DOHH2 (cell line): ENCODE measurements around the gene CCNC.
"Not testable (repeated sequence)": the region's sequence is repeated elsewhere in the genome, so short reads cannot be mapped to it uniquely, and the experiment has no call there.

ENCODE experiments used
- EZH2phosphoT487 ChIP-seq: fragments of 200-600 bp; sonication (generic); IDR thresholded peaks from 2 replicates; pipeline ENCODE4 v1.6.1; 2017; ENCODE audit warnings: borderline replicate concordance, mild to moderate bottlenecking, antibody characterized with exemption, low read length, moderate library complexity, mixed read lengths
- TF ChIP-seq, protein P1 (sequence below): fragments of 200-600 bp; sonication (generic); IDR thresholded peaks from one replicate; pipeline ENCODE4 v1.5.1; 2014; ENCODE audit warnings: antibody characterized with exemption, mild to moderate bottlenecking, low read depth, low read length; ENCODE audit not compliant: poor library complexity, severe bottlenecking

DNA sequence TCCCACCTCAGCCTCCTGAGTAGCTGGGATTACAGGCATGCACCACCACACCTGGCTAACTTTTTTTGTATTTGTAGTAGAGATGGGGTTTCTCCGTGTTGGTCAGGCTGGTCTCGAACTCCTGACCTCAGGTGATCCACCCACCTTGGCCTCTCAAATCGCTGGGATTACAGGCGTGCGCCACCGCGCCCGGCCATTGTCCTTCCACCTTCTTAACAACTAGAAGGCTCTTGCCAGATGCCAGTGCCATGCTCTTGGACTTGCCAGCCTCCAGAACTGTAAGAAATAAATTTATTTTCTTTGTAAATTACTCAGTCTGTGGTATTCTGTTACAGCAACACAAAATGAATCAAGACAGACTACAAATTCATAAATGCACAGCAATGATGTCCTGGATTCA is 26.2 kb upstream of the CCNC start:
- TF ChIP-seq, protein P1, sequence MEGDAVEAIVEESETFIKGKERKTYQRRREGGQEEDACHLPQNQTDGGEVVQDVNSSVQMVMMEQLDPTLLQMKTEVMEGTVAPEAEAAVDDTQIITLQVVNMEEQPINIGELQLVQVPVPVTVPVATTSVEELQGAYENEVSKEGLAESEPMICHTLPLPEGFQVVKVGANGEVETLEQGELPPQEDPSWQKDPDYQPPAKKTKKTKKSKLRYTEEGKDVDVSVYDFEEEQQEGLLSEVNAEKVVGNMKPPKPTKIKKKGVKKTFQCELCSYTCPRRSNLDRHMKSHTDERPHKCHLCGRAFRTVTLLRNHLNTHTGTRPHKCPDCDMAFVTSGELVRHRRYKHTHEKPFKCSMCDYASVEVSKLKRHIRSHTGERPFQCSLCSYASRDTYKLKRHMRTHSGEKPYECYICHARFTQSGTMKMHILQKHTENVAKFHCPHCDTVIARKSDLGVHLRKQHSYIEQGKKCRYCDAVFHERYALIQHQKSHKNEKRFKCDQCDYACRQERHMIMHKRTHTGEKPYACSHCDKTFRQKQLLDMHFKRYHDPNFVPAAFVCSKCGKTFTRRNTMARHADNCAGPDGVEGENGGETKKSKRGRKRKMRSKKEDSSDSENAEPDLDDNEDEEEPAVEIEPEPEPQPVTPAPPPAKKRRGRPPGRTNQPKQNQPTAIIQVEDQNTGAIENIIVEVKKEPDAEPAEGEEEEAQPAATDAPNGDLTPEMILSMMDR, result not testable (repeated sequence)
- TF ChIP-seq EZH2phosphoT487, result not testable (repeated sequence)
